Measurements from ENCODE around the gene HOXB2.

The HOXB2 gene

DNA sequence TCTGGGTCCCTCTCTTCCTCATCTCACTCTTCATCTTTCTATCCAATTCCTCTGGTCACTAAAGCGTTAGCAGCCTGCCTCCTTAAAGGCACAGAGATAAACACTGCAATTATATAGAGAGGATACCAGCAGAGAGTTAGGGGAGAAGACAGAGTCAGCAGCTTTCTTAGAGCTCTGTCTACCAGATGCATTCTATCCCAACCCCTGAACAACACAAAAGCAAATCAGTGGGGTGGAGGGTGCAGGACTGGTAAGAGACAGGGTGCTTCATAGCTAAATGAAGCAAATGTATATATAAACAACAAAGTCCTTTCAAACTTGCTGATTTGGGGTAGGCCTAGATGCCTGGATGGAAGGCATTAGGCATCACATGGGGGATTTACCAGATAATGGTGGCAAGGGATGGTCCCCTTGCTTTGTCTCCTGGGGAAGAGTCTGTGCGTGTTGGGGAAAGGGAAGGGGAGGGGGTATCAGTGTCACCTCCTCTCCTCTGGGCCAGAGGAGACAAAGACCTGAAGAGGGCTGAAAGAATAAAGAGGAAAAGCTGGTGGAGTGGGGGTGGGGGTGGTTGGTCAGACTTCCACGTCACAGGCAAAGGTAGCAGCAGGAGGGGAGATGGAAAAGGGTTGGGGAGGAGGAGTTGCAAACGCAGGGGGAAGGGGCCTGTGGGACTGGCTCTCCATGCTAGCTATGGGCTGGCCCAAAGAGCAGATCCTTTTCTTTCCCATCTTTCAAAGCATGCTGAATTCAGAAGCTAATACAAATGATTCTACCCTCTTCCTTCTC, 21.2 kb upstream of the HOXB2 start:
- no peak for DNase-seq (ENCODE audit: low read depth, low spot score)

DNA sequence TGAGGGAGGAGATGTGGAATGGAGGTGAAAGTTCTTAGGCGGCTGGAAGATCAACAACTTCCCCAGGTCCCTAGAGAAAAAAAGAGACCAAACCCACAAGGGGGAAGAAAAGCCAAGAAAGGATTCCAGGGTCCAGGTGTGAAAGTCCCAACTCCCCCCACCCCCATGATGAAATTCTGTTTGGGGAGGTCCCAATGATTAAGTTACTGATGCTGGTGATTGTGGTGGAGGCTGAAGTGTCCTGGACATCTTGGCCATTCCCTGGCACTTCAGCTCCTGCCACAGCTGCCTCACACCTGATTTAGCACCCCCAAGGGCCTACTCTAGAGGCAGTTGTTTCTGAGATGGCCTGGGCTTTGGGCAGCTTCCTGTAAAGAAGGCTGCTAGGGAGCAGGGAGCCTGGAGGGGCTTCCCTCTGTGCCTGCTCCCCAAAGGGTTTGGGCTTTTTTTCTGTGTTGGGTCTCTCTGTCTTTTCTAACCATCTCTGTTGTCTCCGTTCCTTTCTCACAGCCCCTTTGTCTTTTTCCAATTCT, 20.2 kb upstream of the HOXB2 start:
- DNase-seq (ENCODE audit: low read depth, low spot score): no peak

DNA sequence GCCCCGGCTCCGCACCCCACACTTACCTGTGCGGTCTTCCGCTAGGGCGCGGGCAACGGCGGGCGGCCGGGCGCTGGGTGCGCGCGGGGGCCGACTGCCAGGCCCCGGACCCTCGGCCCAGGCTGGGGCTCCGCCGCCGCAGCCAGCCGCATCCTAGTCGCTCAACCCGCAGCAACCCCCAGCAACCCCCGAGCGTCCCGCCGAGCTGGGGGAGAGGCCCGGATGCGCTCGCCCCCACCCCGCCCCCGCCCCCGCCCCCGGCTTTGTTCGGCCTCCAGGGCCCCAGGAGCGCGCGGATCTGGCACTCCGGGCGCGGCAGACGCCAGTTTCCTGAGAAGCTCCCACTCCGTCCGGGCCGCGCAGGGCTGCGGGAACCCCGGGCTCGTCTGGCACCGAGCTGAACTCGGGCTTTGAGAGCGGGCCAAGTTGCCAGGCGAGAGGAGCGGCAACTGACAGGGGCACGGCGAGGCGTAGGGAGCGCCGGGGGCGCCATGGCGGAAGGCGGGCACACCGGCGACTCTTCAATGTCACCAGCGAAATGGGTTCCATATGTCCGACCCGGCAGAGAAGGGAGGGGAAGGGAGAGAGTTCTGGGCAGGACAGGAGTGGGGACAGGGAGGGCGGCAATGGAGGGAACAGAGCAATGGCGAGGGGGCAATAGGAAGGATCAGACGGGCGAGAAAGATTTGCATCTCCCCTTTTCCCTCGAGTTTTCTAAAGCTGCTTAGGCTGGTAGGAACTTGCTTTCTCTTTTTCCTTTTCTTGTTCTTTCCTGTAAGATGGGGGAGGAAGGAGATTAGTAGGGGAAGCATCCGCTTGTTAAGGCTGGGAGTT, 19.5 kb upstream of the HOXB2 start:
- no peak for DNase-seq (ENCODE audit: low read depth, low spot score)

DNA sequence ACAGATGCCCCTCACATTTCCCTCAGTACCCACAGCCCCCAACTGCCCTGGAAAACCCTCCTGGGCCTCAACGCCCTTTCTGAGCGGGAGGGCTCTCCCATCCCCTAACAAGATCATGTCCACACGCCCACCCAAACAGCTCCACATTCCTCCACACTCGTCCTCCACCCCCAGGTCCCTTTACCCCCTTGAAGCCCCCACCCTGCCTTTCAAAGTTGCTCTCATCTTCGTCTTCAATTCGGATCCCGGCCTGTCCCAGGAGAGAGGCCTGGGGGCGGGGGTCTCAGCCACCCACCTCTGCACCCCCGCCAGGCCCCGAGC, 18.9 kb upstream of the HOXB2 start:
- DNase-seq (ENCODE audit: low read depth, low spot score): no peak

DNA sequence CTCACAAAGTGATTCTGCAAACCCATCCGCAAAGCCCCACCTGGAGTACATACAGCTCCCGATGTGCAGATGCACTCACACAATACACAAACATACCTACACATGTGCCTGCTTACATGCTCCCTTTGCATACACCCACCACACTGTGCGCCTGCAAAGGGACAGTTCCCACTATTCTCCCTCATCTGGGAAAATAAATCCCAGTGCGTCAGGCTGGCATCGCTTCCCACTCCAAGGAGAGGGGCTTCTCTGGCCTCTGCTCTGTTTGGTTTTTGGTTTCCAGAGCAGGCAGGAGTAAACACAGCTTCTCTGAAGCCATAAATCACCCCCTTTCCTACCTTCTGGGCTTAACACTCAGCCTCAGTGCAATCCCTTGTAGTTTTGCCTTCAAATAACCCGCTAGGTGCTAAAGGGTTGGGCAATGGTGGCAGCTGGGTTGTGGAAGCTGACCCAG, 18.5 kb upstream of the HOXB2 start:
- DNase-seq (ENCODE audit: low read depth, low spot score): no peak

DNA sequence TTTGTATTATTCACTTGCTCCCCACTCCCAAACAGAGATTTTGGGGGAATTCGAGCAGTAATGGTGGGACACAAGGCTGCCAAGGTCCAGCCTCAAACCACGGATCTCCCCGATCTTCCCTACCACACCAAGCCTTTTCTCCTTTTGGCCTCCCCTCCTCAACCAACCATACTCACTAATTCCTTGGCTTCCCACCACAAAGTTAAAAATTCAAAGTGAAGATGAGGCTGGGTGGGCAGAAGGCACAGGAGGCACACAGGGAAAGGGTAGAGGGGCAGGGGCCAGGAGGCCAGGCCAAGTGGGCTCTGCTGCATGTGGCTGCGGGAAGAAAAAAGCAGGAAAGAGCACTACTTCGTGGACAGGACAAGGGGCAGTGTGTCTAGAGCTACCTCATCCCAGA, 18.0 kb upstream of the HOXB2 start:
- no peak for DNase-seq (ENCODE audit: low read depth, low spot score)

DNA sequence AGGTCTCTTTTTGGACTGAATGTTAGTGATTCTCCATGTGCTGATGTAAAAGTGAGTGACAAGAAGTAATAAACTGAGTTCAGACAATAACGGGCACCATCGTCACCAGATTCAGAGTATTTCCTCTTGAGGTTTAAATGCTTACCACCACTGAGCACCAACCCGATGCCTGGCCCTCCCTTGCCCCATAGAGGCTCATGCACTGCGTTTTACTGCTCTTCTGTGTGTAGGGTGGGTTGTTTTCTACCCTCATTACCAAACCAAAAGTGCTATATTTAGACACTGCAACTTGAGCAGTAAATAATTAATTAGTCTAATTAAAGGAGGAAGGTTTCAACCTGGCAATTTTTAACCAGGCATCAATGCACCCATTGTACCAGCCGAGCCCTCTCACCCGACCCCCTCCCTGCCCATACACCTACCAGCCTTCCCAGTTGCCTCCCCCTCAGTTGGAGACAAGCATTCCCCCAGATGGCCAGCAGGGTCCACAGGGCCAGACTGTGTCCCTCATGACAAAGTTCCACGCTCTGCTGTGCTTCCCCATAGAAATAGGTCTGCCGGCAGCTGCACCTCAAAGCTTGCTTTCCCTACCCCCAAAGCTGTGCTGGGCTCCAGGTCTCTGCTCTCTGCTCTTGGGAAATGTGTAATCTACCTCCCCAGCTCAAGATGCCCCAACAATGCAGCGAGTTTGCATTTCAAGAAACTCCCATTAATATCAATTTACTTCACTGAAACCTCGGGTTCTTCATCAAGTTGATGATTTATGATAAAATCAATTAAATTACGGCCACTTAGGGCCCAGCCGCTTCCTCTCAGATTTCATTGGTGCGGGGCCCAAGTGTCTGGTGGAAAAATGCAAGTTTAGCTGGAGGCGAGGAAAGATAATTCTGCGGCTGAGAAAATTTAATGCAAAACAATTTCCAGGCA, 17.2 kb upstream of the HOXB2 start:
- no peak for DNase-seq (ENCODE audit: low read depth, low spot score)

DNA sequence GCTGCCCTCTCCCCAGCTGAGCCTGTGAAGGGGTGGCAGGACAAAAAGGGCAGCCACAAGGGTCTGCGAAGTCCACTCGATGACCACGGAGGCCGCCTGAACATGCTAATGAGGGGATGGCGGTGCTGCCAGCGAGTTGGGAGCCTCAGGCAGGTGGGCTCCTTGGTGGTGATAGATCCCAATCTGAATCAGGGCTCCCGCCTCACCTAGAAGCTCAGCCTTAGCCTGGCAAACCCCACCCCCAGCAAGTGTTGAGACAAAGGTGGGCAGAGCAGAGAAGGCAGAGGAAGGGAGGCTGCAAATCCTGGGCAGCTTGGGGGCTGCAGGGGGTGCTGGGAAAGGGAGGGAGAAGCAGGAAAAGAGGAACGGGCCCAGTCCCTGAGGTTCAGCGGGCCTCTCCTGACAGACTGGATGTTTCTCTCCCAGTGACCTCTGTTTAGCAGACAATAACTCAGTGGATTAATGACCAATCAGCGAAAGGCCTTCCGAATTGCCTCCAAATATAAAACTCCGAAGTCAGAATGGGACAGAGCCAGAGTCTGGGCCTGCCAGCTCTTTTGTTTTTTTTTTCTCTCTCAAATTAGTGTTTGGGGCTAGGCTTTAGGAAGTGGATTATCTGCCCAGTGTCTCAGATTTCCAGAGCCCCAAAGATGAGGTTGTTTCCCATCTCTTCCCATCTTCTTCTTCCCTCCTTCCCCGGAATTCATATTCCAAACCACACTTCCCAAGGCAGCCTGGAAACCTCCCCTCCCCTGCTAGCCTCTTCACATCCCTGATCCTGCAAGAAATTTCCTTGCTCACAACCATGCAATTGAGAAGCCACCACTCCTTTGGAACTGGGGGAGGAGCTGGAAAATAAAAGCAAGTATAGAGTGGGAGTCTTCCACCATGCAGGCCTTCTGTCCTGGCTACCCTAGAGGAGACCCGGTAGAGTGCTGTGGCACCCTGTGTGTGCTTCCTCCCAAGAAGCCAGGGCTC, 15.2 kb upstream of the HOXB2 start:
- DNase-seq (ENCODE audit: low read depth, low spot score): peak; percentile 27

DNA sequence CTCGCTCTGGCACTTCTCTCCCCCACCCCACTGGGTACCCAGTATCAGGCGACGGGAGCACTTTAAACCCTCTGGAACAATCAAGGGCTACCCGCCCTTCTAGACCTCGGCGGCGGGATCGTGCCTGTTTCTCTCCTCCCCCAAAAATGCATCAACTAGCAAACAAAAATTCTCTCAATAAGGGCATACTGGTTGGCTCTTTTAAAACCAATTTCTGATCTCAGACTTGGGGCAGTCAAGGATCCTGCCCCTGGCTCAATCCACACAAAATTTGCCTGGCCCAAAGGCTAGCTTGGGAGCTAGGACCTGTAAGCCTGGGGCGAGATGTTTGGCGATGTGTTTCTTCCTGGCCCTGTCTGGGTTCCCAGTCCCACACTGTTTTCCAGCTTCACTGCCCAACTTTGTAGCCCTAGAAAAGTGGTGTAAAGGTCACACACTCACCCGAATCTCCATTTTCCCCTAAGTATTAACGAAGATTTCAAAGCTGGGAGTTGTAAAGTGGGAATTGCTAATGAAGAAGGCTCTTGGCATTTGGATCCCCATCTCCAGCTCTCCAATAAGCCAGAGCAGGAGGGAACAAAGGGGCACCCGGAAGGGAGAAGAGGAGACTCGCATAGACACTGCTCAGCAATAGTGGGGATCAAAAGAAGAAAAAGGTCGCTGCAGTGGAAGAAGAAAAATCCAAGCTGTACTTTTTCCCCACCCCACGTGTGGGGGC, 14.4 kb upstream of the HOXB2 start:
- peak; percentile 19 for DNase-seq (ENCODE audit: low read depth, low spot score)

DNA sequence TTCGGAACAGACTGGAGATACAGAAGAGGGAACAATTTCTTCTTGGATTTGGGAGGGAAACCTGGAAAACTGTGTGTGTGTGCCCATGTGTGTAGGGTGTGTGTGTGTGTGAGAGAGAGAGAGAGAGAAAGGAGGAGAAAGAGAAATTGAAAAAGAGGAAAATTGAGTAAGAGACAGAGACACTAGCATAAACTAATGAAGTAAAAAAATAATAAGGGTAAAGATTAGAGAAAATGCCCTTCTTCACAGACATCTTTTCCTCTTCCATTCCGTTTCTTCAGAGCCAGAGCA, 13.9 kb upstream of the HOXB2 start:
- no peak for DNase-seq (ENCODE audit: low read depth, low spot score)

DNA sequence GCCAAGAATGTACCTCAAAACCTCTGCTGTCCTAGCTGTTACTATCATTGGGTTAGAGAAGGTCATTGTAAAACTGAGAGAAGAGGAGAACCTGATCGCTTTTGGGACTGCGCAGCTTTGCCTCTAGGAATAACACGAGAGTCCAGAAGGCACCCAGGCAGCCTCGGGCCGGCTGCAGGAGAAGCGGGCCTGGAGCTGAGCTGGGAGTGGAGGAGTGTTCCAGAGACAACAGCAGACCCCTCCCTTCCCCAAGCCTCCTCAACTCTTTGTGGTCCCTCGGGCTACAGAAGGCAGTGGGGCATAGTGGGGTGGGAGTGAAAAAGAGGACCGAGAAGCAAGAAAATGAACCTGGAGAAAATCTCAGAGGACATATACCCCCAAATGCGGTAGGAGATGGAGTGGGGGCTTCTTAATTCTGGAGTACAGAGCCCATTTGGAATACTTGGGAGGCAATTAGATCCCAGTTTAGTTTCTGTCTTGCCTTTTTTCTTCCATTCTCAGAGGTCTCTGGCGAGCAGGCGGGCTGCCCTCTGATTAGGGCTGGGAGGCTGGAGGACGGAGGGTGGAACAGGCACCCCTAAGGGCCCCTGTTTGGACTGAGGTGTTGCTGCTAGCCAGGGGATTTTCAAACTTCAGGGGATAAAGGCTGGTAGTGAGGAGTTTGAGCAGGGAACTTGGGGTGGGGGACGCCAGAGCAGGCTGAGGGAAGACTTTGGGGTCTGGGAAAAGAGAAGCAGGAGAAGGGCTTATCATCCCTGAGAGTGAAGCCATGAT, 13.3 kb upstream of the HOXB2 start:
- DNase-seq (ENCODE audit: low read depth, low spot score): peak; percentile 62

DNA sequence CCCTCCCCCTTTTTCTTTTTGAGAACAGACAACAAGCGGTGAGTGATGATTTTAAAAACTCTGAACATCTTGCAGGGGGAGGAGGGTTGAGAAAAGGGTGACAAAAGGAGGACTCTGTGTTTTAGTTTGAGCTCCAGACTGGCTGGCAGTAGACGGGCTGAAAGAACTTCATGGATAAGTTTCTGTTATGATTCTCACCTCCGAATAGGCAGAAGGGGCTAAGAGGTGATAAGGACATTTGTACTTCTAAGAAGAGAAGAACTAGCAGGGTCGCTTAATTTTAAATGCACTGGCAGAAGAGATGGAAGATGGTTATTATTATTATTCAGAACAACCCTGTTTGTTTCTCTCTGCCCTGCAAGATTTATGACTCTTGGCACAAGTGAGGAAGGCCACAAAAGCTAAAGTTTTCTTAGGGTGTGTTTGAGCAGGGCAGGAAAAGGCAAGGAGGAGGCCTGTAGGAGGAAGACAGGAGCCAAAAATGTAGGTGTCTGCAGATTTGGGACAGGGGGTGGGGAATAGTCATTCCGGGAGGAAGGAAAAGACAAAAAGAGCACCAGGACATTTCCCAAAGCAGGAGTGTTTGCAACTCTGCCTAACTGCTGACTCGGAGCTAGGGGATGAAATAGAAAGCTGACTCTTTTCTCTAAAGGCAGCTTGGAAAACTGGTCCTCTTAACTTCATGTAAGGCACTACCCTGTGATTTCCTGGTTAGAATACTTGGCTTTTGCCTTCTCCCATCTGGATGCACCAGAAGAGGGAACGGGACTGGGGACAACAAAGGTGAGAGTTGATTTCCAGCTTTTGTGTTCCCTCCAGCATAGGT, 11.9 kb upstream of the HOXB2 start:
- peak; percentile 18 for DNase-seq (ENCODE audit: low read depth, low spot score)

DNA sequence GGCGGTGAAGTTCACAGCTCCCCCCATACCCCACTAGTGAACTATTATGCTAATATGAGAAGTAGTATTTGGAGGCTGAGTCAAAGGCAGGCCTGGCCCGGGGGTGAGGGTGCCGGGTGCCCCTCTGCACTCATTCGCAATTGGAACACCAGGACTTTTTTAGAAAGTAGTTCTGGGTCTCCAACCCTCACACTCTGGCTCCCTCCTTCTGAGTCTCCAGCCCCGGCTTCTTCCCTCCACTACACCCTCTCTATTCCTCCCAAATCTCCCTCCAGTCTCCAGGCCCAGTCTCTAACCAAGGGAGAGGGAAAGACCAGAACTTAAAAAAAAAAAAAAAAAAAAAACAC, 11.3 kb upstream of the HOXB2 start:
- peak; percentile 27 for DNase-seq (ENCODE audit: low read depth, low spot score)

DNA sequence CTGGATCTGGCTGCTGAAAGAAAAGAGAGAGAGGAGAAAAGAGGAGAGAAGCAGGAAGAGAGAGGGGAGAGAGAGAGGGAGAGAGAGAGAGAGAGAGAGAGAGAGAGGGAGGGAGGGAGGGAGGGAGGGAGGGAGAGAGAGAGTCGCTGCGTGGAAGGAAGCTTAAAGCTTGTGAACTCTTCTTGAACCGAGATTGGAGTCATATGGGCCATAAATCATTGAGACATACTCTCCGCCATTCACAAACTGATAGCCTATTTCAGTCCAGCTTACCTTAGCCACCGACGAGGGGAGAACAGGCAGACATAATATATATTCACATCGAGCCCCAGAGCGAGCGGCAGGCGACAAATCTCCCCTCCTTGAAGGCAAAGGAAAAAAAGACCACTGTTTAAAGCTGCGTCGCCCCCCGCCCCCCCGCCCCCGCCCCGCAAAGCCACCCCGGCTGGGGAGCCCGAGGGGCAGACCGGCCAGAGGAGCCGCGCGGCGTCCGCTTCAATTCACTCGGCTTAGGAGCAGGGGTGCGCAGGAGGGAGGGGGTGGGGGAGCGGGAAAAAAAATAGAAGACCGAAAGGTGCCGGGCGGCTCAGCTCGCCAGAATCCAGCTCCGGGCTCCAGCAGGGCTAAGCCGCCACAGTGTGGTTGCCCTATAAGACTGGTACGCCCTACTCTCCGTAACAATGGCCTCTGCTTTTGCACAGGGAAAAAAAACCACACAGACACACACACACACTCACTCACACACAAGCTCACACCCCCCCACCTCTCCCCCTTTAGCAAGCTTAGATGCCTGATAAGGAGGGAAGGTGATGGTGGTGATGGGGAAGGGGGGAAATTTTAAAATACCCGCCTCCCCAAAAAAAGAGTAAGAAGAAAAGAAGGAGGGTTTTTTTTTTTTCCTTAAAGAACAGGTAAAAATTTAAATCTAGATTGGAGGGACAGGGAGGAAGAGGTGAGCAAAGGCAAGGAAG, 10.6 kb upstream of the HOXB2 start:
- DNase-seq (ENCODE audit: low read depth, low spot score): peak; percentile 54

DNA sequence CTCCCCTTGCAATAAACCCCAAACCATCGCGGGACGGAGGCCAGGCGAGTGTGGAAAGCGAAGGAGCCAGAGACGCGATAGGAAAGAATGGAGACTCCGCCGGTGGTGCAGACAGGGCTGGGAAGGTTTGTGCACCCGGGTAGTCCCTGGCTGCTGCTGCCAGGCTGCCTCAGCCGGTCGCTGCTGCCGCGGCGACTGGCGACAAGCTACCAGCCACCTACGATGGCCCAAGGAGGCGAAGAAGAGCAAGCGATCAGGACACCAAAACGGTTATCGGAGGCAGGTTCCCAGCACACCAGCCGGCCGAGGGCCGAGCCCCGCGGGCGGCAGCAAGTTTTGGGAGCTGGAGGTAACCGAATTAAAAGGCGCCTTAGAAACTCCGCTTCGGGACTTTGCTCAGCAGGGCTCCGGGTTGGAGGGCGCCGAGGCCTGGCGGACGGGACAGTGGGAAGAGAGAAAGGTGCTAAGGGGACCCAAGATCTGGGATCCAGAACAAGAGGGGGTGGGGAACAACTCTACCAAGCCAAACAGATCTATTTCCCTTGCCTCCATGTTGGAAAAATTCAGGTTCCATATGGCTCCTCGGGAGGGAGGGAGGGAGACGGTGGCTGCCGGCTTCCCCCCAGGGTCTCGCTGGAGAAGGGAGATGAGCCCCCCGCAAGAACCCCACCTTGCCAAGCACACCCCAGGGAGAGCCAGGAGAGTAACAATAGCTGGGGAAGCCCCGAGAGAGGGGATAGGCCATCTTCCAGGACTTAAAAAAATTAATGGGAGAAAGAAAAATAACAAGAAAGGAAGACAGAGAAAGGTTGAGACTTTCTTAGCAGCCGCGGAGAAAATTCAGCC, 9.7 kb upstream of the HOXB2 start:
- peak; percentile 67 for DNase-seq (ENCODE audit: low read depth, low spot score)

DNA sequence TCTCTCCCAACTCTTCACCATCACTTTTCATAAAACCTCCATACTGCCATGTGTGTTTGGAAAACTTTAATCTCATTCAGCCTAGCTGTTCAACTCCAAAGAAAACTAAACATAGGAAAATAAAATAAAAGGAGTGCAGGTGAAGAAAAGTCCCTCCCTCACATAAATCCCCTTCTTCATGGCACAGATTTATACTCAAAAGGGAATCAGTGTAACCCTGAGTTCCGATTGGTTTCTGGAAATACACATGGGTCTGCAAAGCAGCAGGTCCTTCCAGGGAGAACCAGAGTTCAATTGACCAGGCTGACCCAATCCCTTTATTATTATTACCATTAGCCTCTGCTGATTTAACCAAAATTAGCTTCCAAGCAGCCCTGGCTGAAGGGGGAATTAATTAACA, 8.9 kb upstream of the HOXB2 start:
- DNase-seq (ENCODE audit: low read depth, low spot score): no peak

DNA sequence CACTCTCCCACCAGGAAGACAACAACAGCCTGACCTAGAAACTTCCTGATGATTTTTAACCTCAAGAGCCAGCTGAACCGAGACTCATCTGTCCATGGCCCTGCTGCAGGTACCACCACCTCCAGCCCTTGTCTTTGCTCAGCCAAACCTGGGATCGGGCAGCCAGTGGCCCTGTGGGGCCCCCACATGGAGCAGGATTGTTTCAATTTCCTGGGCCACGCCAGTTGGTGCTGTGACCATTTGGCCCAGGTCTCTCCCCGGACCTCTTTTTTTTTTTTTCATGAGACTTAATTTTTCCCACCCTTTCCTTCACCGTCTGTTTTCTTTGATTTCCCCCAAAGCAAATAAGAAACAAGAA, 8.3 kb upstream of the HOXB2 start:
- DNase-seq (ENCODE audit: low read depth, low spot score): peak; percentile 42

Measured in ELF-1 (cell line).